ENCODE results near the gene EME2. TPM values are rescaled to one million over a fixed set of nuclear protein-coding genes. Genes with fewer than 3 reads are reported as not detected.

The EME2 gene
- total and polyA plus RNA-seq, 2 donors (not counting 1 experiment from before 2014, with no cell fraction given) = 34.6 to 42.5 TPM

GRCh38 chr16:1800701-1801100 lies 28.1 kb downstream of the EME2 start:
- no peaks in the 10 kb centered on the region for H3K36me3 ChIP-seq (replicated peaks in 1 of 2; ENCODE audit: control extremely low read depth in 1 of 2, control insufficient read depth in 1 of 2, extremely low read depth in 1 of 2, insufficient read depth in 2 of 2, low read length in 1 of 2)
- ATAC-seq (ENCODE audit: low read depth) (no peak), DNase-seq (no peak)
- intact Hi-C loops (cut with micrococcal nuclease) = no loop called here
- no peak overlapping the region for H3K27ac Mint-ChIP-seq
- H3K4me3 ChIP-seq (ENCODE audit: control extremely low read depth in 1 of 5, extremely low read depth in 1 of 5, insufficient read depth in 1 of 5, low read depth in 2 of 5, low read length in 4 of 5) = no peak overlapping the region
- no peaks in the 10 kb centered on the region for H3K4me1 ChIP-seq (ENCODE audit: control insufficient read depth in 2 of 2, insufficient read depth in 2 of 2, low read length in 2 of 2)
- no peak for TF ChIP-seq CTCF (IDR thresholded peaks at IDR 0.05)
- no peak for TF ChIP-seq EZH2 (IDR thresholded peaks at IDR 0.05; ENCODE audit: borderline replicate concordance, insufficient read depth, low read depth, low read length, poor library complexity, severe bottlenecking)
- H3K9me3 ChIP-seq (ENCODE audit: control extremely low read depth in 1 of 3, control insufficient read depth in 2 of 3, insufficient read depth in 1 of 3, low read length in 2 of 3) = peaks cover 0 to 35% (median 10%) of the 10 kb centered on the region in 3 donors
- H4K20me1 ChIP-seq (ENCODE audit: control insufficient read depth, insufficient read depth, low read length, poor library complexity, severe bottlenecking) = no peaks in the 10 kb centered on the region
- no peak overlapping the region for H2AFZ ChIP-seq (ENCODE audit: insufficient read depth, low read depth, low read length, poor library complexity, severe bottlenecking)
- H3K4me1 Mint-ChIP-seq = no peaks in the 10 kb centered on the region
- WGBS (ENCODE audit: insufficient coverage) = 93% methylated on average over 10 of the region's 10 CpGs
- no peak overlapping the region for H3K4me3 Mint-ChIP-seq
- no peaks in the 10 kb centered on the region for H3K27me3 ChIP-seq (replicated peaks in 1 of 4; ENCODE audit: control extremely low read depth in 1 of 4, control insufficient read depth in 3 of 4, insufficient read depth in 4 of 4, low read length in 3 of 4)
- no peak overlapping the region for H3K9ac ChIP-seq (ENCODE audit: low read length)
- H3K27ac ChIP-seq (ENCODE audit: low read length in 2 of 2) = no peak overlapping the region
- no peaks in the 10 kb centered on the region for H3K79me2 ChIP-seq (ENCODE audit: control insufficient read depth, insufficient read depth, low read length)
- ChIA-PET CTCF (no interaction called here), POLR2A (no interaction called here)
- H3K4me2 ChIP-seq (replicated peaks; ENCODE audit: low read depth, low read length, poor library complexity, severe bottlenecking) = no peak overlapping the region
- H3K27me3 Mint-ChIP-seq = no peaks in the 10 kb centered on the region
- H3K9me3 Mint-ChIP-seq (ENCODE audit: insufficient read depth) = peaks cover 6% of the 10 kb centered on the region

GRCh38 chr16:1807626-1808025 lies 35.0 kb downstream of the EME2 start:
- Histone ChIP-seq H3K4me3 (ENCODE audit: control extremely low read depth in 1 of 5, extremely low read depth in 1 of 5, insufficient read depth in 1 of 5, low read depth in 2 of 5, low read length in 4 of 5) (no peak overlapping the region), H2AFZ (ENCODE audit: insufficient read depth, low read depth, low read length, poor library complexity, severe bottlenecking) (no peak overlapping the region), H3K4me2 (replicated peaks; ENCODE audit: low read depth, low read length, poor library complexity, severe bottlenecking) (no peak overlapping the region), H3K9me3 (ENCODE audit: control extremely low read depth in 1 of 3, control insufficient read depth in 2 of 3, insufficient read depth in 1 of 3, low read length in 2 of 3) (peaks cover 0 to 12% (median 0%) of the 10 kb centered on the region in 3 donors), H3K9ac (ENCODE audit: low read length) (no peak overlapping the region), H3K4me1 (ENCODE audit: control insufficient read depth in 2 of 2, insufficient read depth in 2 of 2, low read length in 2 of 2) (no peaks in the 10 kb centered on the region), H3K79me2 (ENCODE audit: control insufficient read depth, insufficient read depth, low read length) (no peaks in the 10 kb centered on the region), H3K27ac (ENCODE audit: low read length in 2 of 2) (no peak overlapping the region), H4K20me1 (ENCODE audit: control insufficient read depth, insufficient read depth, low read length, poor library complexity, severe bottlenecking) (peaks cover 9% of the 10 kb centered on the region), H3K36me3 (replicated peaks in 1 of 2; ENCODE audit: control extremely low read depth in 1 of 2, control insufficient read depth in 1 of 2, extremely low read depth in 1 of 2, insufficient read depth in 2 of 2, low read length in 1 of 2) (peaks cover 1 to 22% of the 10 kb centered on the region in 2 experiments), H3K27me3 (replicated peaks in 1 of 4; ENCODE audit: control extremely low read depth in 1 of 4, control insufficient read depth in 3 of 4, insufficient read depth in 4 of 4, low read length in 3 of 4) (no peaks in the 10 kb centered on the region)
- H3K9me3 Mint-ChIP-seq (ENCODE audit: insufficient read depth) = no peaks in the 10 kb centered on the region
- CTCF ChIA-PET = no interaction called here
- H3K4me1 Mint-ChIP-seq = no peaks in the 10 kb centered on the region
- no peak for TF ChIP-seq EZH2 (IDR thresholded peaks at IDR 0.05; ENCODE audit: borderline replicate concordance, insufficient read depth, low read depth, low read length, poor library complexity, severe bottlenecking)
- TF ChIP-seq CTCF (IDR thresholded peaks at IDR 0.05) = no peak
- DNase-seq (no peak), ATAC-seq (ENCODE audit: low read depth) (no peak)
- H3K27ac Mint-ChIP-seq = no peak overlapping the region
- H3K4me3 Mint-ChIP-seq = no peak overlapping the region
- intact Hi-C loops (cut with micrococcal nuclease) = no loop called here
- no peaks in the 10 kb centered on the region for H3K27me3 Mint-ChIP-seq
- POLR2A ChIA-PET = no interaction called here
- WGBS (ENCODE audit: insufficient coverage) = 93% methylated on average over 10 of the region's 10 CpGs

Measured in B cell (primary cell).